SK-N-SH treated with all-trans-retinoic acid at 6 μM for 48 hours (cell line): ENCODE results near the gene SGMS2.

Source experiments
- CREB5 ChIP-seq: fragments of 250-450 bp; sonication (Bioruptor Pico); IDR thresholded peaks from 2 replicates; pipeline ENCODE4 v1.5.1; 2020; ENCODE audit warnings: low read depth, mild to moderate bottlenecking, moderate library complexity
- PPARA ChIP-seq: fragments of 250-450 bp; sonication (Bioruptor Pico); IDR thresholded peaks from 2 replicates; pipeline ENCODE4 v1.5.0; 2020; ENCODE audit warnings: mild to moderate bottlenecking, borderline replicate concordance

- TF ChIP-seq CREB5 (no peak), PPARA (CRISPR knock-in tag) (no peak)
Observed at GRCh38 chr4:107855723-107856122, 31.0 kb downstream of the SGMS2 start.
